Endodermal cell (in vitro differentiated cells): ENCODE results near the gene SMAD3. TPM values are rescaled to one million over a fixed set of nuclear protein-coding genes. Genes with fewer than 3 reads are reported as not detected.

Source experiments
- DNase-seq: peaks from one replicate; pipeline ENCODE4 v3.0.0-alpha.2; 2017
- H3K27ac ChIP-seq: 2 replicates; pipeline ENCODE4 v1.5.1; 2013; ENCODE audit warnings: mild to moderate bottlenecking, low read depth, low read length, moderate library complexity
- H3K27me3 ChIP-seq: 2 replicates; pipeline ENCODE4 v1.6.1; 2013; ENCODE audit warnings: mild to moderate bottlenecking, low read length, moderate library complexity; ENCODE audit not compliant: insufficient read depth, control insufficient read depth, poor library complexity, severe bottlenecking
- H3K36me3 ChIP-seq: 2 replicates; pipeline ENCODE4 v1.7.0; 2013; ENCODE audit warnings: mild to moderate bottlenecking, low read length, moderate library complexity; ENCODE audit not compliant: control insufficient read depth, insufficient read depth
- H3K4me1 ChIP-seq: one replicate; pipeline ENCODE4 v1.7.0; 2013; ENCODE audit warnings: low read length; ENCODE audit not compliant: control insufficient read depth, insufficient read depth
- H3K4me3 ChIP-seq: 2 replicates; pipeline ENCODE4 v1.5.1; 2013; ENCODE audit warnings: mild to moderate bottlenecking, low read length, moderate library complexity
- H3K9ac ChIP-seq: 2 replicates; pipeline ENCODE4 v1.6.1; 2013; ENCODE audit warnings: mild to moderate bottlenecking, low read length, moderate library complexity; ENCODE audit not compliant: poor library complexity, severe bottlenecking; ENCODE audit errors: extremely low read depth
- H3K9me3 ChIP-seq: 2 replicates; pipeline ENCODE4 v1.6.1; 2013; ENCODE audit warnings: mild to moderate bottlenecking, low read length, moderate library complexity; ENCODE audit not compliant: control insufficient read depth
- H3K27ac Mint-ChIP-seq: 2 replicates; pipeline ENCODE4 v1.8.0; 2020; ENCODE audit warnings: mixed read lengths
- H3K27me3 Mint-ChIP-seq: 2 replicates; pipeline ENCODE4 v1.8.0; 2021; ENCODE audit warnings: mild to moderate bottlenecking, mixed read lengths; ENCODE audit not compliant: insufficient read depth
- H3K36me3 Mint-ChIP-seq: 2 replicates; pipeline ENCODE4 v1.8.0; 2020; ENCODE audit warnings: low read depth, mixed read lengths
- H3K4me1 Mint-ChIP-seq: 2 replicates; pipeline ENCODE4 v1.8.0; 2020; ENCODE audit warnings: mixed read lengths
- H3K4me3 Mint-ChIP-seq: 2 replicates; pipeline ENCODE4 v1.8.0; 2020; ENCODE audit warnings: mild to moderate bottlenecking, moderate library complexity, mixed read lengths
- H3K9me3 Mint-ChIP-seq: 2 replicates; pipeline ENCODE4 v1.8.0; 2020; ENCODE audit warnings: mild to moderate bottlenecking, mixed read lengths
- CTCF ChIP-seq: fragments of 200-600 bp; sonication (generic); conservative IDR thresholded peaks from 2 replicates; pipeline ENCODE4 v1.5.0; 2021; ENCODE audit warnings: antibody characterized with exemption, mild to moderate bottlenecking
- WGBS, 2 experiments: methylation state at CpG; one replicate each; pipeline versions ENCODE4 v1.1.5 to v1.1.7; 2013; ENCODE audit warnings: missing lambda C conversion rate in 2 of 2, mixed read lengths in 1 of 2; ENCODE audit not compliant: insufficient coverage in 1 of 2, insufficient read length in 1 of 2; 5-methylcytosine and 5-hydroxymethylcytosine counted together
- total RNA-seq, 2 donors: library from RNA; stranded (reverse); fragmentation: NEBNext Ultra II Directional in 1 of 2; extraction: Animal tissue kit (Norgen Biotek cat#: 25700) in 1 of 2; gene quantifications; 2 replicates in 1 of 2; 3 replicates in 1 of 2; pipeline ENCODE4 v1.2.1, GENCODE V29; 2021

Gene SMAD3
- total RNA-seq, 2 donors from 2014 or later: 7.8 to 9.6 TPM

- Histone ChIP-seq H3K27ac (peak overlapping the region; percentile 44), H3K9me3 (no peaks in the 10 kb centered on the region), H3K9ac (no peak overlapping the region), H3K27me3 (no peaks in the 10 kb centered on the region), H3K4me1 (peaks cover 30% of the 10 kb centered on the region), H3K36me3 (no peaks in the 10 kb centered on the region), H3K4me3 (no peak overlapping the region)
- no peak for DNase-seq
- no peak overlapping the region for H3K4me3 Mint-ChIP-seq
- H3K36me3 Mint-ChIP-seq: no peaks in the 10 kb centered on the region
- H3K9me3 Mint-ChIP-seq: no peaks in the 10 kb centered on the region
- peak overlapping the region; percentile 75 for H3K27ac Mint-ChIP-seq
- peaks cover 61% of the 10 kb centered on the region for H3K4me1 Mint-ChIP-seq
- no peak for TF ChIP-seq CTCF
- no peaks in the 10 kb centered on the region for H3K27me3 Mint-ChIP-seq
- WGBS, 2 experiments: 73 to 100% methylated on average over 2 to 4 of the region's 4 CpGs
Observed at GRCh38 chr15:67134871-67135492, 69.6 kb downstream of the SMAD3 start.

GRCh38 chr15:67135494-67135893 is 70.1 kb downstream of the SMAD3 start:
- Mint-ChIP-seq H3K4me3 (no peak overlapping the region), H3K27me3 (peaks cover 2% of the 10 kb centered on the region), H3K36me3 (no peaks in the 10 kb centered on the region), H3K27ac (no peak overlapping the region), H3K4me1 (peaks cover 59% of the 10 kb centered on the region), H3K9me3 (no peaks in the 10 kb centered on the region)
- DNase-seq: peak; percentile 22
- Histone ChIP-seq H3K4me3 (no peak overlapping the region), H3K27ac (no peak overlapping the region), H3K36me3 (no peaks in the 10 kb centered on the region), H3K27me3 (no peaks in the 10 kb centered on the region), H3K9me3 (no peaks in the 10 kb centered on the region), H3K9ac (no peak overlapping the region), H3K4me1 (peaks cover 30% of the 10 kb centered on the region)
- 75 to 88% methylated on average over 1 to 4 of the region's 4 CpGs for WGBS, 2 experiments
- TF ChIP-seq CTCF: peak; percentile 38

- no peak overlapping the region for H3K4me3 Mint-ChIP-seq
- no peaks in the 10 kb centered on the region for H3K36me3 Mint-ChIP-seq
- no peak overlapping the region for H3K27ac Mint-ChIP-seq
- peaks cover 23% of the 10 kb centered on the region for H3K4me1 ChIP-seq
- peak; percentile 41 for DNase-seq
- no peaks in the 10 kb centered on the region for H3K36me3 ChIP-seq
- TF ChIP-seq CTCF: no peak
- H3K9ac ChIP-seq: no peak overlapping the region
- peaks cover 56% of the 10 kb centered on the region for H3K4me1 Mint-ChIP-seq
- H3K27me3 ChIP-seq: no peaks in the 10 kb centered on the region
- 95 to 100% methylated on average over 3 of the region's 3 CpGs for WGBS, 2 experiments
- H3K9me3 Mint-ChIP-seq: no peaks in the 10 kb centered on the region
- H3K27me3 Mint-ChIP-seq: peaks cover 7% of the 10 kb centered on the region
- no peaks in the 10 kb centered on the region for H3K9me3 ChIP-seq
- no peak overlapping the region for H3K4me3 ChIP-seq
- no peak overlapping the region for H3K27ac ChIP-seq
Observed at GRCh38 chr15:67136802-67137201, 71.4 kb downstream of the SMAD3 start.
